GM12873 (cell line): ENCODE measurements around the gene PXN.

Source experiments
- TF ChIP-seq, protein P1 (sequence below): IDR thresholded peaks from 2 replicates; pipeline ENCODE4 v1.5.1; 2012; ENCODE audit warnings: low read depth, mild to moderate bottlenecking, moderate library complexity, low read length, control low read depth; ENCODE audit not compliant: insufficient read depth; ENCODE audit errors: missing control alignments

The PXN gene

DNA sequence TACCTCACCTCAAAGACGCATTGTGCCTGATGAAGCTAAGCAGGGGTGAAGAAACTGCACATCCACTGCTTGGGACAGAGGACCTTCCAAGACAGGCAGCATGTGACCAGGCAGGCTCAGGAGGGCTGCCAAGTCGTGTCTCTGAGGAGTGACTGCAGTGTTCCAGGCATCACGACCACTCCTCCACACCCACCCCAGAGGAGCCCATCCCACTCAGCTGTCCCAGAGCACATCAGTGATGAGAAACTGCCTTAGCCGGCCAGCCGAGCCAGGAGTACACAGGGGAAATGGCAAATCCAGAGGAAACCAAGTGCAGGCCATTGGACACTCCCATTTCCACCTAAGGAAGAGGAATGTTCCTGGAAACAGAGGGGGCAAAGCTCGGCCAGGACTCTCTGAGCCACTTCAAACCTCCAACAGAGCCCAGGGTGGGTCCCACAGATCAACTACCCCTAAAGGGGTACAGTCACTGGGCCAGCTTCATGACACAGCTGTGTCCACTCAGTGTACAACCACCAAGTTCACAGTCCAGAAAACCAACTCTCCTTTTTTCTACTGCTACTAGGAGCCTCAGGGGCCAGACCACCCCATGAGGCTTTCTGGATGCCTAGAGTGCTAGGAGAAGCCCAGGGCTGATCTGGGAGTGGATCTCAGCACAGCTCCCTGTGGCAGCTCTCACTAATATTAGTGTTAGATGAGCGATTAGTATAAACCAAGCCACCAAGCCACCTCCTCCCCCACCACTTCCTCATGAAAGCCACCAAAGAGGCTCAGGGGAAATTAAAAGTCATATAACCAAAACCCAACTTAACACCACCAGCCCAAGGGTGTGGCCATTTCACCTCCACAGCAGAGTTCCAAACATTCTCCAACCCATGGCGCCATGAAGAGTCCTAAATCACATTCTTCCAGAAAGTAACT, 15.4 kb downstream of the PXN start:
- TF ChIP-seq, protein P1, sequence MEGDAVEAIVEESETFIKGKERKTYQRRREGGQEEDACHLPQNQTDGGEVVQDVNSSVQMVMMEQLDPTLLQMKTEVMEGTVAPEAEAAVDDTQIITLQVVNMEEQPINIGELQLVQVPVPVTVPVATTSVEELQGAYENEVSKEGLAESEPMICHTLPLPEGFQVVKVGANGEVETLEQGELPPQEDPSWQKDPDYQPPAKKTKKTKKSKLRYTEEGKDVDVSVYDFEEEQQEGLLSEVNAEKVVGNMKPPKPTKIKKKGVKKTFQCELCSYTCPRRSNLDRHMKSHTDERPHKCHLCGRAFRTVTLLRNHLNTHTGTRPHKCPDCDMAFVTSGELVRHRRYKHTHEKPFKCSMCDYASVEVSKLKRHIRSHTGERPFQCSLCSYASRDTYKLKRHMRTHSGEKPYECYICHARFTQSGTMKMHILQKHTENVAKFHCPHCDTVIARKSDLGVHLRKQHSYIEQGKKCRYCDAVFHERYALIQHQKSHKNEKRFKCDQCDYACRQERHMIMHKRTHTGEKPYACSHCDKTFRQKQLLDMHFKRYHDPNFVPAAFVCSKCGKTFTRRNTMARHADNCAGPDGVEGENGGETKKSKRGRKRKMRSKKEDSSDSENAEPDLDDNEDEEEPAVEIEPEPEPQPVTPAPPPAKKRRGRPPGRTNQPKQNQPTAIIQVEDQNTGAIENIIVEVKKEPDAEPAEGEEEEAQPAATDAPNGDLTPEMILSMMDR, result no peak

- TF ChIP-seq, protein P1, result no peak
Observed at GRCh38 chr12:120249266-120249874, 16.2 kb downstream of the PXN start.

- TF ChIP-seq, protein P1, result no peak
Observed at GRCh38 chr12:120247621-120248030, 17.9 kb downstream of the PXN start.

DNA sequence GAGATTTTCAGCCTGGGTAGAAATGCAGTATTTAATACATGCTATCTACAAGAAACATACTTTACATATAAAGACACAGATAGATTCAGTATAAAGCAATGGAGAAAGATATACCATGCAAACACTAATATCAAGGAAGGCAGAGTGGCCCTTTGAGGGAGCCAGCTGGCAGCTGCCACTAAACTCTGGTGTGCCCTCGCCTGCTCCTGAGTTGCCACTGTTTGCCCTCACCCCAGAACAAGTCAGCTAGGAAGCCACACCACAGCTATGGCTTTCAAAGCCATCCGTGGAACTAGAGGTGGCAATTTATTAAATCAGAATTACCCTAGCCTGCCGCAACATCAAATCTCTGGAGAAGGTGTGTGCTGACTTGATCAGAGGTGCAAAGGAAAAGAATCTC, 18.3 kb downstream of the PXN start:
- TF ChIP-seq, protein P1, result no peak

DNA sequence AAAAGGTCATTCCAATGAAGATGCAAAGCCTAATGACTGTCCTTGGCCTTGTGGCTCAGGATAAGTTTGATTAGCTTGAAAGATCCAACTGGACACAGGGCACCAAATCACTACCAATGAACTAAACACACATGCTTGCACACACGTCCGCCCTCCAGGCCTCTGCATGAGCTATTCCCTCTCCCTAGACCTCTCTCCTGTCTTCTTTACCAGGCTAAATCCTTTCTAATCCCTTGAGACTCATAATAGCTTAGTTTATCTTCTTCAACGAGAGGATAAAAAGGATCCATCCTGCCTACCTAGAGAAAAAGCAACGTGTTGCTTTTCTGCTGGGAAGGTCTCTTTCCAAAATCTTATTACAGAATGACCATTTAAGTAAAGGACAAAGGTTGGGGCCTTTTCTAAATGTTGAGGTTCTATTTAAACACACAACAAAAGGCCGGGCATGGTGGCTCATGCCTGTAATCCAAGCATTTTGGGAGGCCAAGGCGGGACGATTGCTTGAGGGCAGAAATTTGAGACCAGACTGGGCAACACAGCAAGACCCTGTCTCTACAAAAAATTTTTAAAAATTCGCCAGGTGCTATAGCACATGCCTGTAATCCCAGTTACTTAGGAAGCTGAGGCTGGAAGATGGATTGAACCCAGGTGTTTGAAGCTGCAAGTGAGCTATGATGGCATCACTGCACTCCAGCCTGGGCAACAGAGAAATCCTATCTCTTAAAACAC, 22.4 kb downstream of the PXN start:
- TF ChIP-seq, protein P1, result no peak

- TF ChIP-seq, protein P1, result no peak
Observed at GRCh38 chr12:120242275-120242799, 23.2 kb downstream of the PXN start.
